HEK293T (cell line): ENCODE data around the gene TMEM254.
"Not testable (repeated sequence)": the region's sequence is repeated elsewhere in the genome, so short reads cannot be mapped to it uniquely, and the experiment has no call there.

Experiments
- ARNT ChIP-seq: fragments of 450-650 bp; IDR thresholded peaks from 2 replicates; pipeline ENCODE4 v1.6.1; 2017; ENCODE audit warnings: mild to moderate bottlenecking
- BHLHE40 ChIP-seq: fragments of 450-650 bp; IDR thresholded peaks from 2 replicates; pipeline ENCODE4 v1.6.1; 2016; ENCODE audit warnings: mild to moderate bottlenecking, moderate library complexity, borderline replicate concordance
- CTBP1 ChIP-seq: fragments of 450-650 bp; IDR thresholded peaks from 2 replicates; pipeline ENCODE4 v1.6.1; 2016; ENCODE audit warnings: borderline replicate concordance

DNA sequence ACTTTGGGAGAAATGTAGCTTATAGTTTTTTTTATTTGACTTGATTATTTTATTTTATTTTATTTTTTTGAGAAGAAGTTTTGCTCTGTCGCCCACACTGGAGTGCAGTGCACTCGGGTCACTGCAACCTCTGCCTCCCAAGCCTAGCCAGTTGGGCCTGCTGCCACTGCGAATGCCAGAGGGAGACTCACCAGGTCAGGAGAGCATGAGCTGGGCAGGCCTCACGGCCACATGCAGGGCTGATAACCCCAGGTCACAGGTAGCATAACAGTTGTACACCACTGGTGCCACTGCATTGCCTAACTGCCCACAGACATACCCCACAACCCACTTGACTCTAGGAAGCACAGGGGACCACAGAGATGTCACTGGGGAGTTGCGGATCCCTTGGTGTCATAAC, 48.6 kb upstream of the TMEM254 start:
- TF ChIP-seq ARNT, CTBP1, BHLHE40: not testable (repeated sequence)
